Keratinocyte (primary cell): Measurements from ENCODE around the gene SLC25A13. TPM values are rescaled to one million over a fixed set of nuclear protein-coding genes. Genes with fewer than 3 reads are reported as not detected.

Experiments
- DNase-seq: peaks from one replicate; pipeline ENCODE4 v3.0.0-alpha.2; 2011; ENCODE audit warnings: low read depth, missing footprints, low spot score
- FAIRE-seq: peaks from 2 replicates; lab custom pipeline; 2011; peaks lifted over from hg19 to GRCh38; lab: Jason Lieb, UNC
- H2AFZ ChIP-seq: 2 replicates; pipeline ENCODE4 v1.6.0; 2012; ENCODE audit warnings: low read length, control low read depth, inconsistent platforms; ENCODE audit not compliant: control insufficient read depth
- H3K27ac ChIP-seq: 2 replicates; pipeline ENCODE4 v1.5.1; 2011; ENCODE audit warnings: low read length; ENCODE audit not compliant: control insufficient read depth, insufficient read depth
- H3K27me3 ChIP-seq: 3 replicates; pipeline ENCODE4 v1.6.0; 2011; ENCODE audit warnings: low read length; ENCODE audit not compliant: control insufficient read depth, insufficient read depth; ENCODE audit errors: extremely low read depth
- H3K36me3 ChIP-seq, 2 experiments: 2 replicates in 1 of 2; 3 replicates in 1 of 2; pipeline ENCODE4 v1.5.1; 2011; ENCODE audit warnings: low read length in 2 of 2, mild to moderate bottlenecking in 1 of 2; ENCODE audit not compliant: control insufficient read depth in 2 of 2, insufficient read depth in 2 of 2; ENCODE audit errors: extremely low read depth in 1 of 2
- H3K4me1 ChIP-seq: 3 replicates; pipeline ENCODE4 v1.5.1; 2011; ENCODE audit warnings: low read length; ENCODE audit not compliant: control insufficient read depth, insufficient read depth; ENCODE audit errors: extremely low read depth
- H3K4me2 ChIP-seq: 3 replicates; pipeline ENCODE4 v1.6.0; 2011; ENCODE audit warnings: low read depth, low read length; ENCODE audit not compliant: control insufficient read depth, insufficient read depth; ENCODE audit errors: extremely low read depth
- H3K4me3 ChIP-seq, 3 experiments: fragments of 200-600 bp in 1 of 3; sonication (generic) in 1 of 3; 2 replicates in 2 of 3; 3 replicates in 1 of 3; pipeline ENCODE4 v1.5.1; 2011 to 2016; ENCODE audit warnings: low read length in 3 of 3, mild to moderate bottlenecking in 3 of 3, control low read depth in 2 of 3, inconsistent platforms in 1 of 3, low read depth in 1 of 3, mixed read lengths in 1 of 3, mixed run types in 1 of 3, moderate library complexity in 1 of 3; ENCODE audit not compliant: control insufficient read depth in 2 of 3, insufficient read depth in 2 of 3; ENCODE audit errors: extremely low read depth in 1 of 3
- H3K79me2 ChIP-seq: 2 replicates; pipeline ENCODE4 v1.6.0; 2012; ENCODE audit warnings: low read length; ENCODE audit not compliant: control insufficient read depth, insufficient read depth
- H3K9ac ChIP-seq: 3 replicates; pipeline ENCODE4 v1.6.0; 2011; ENCODE audit warnings: low read length; ENCODE audit not compliant: control insufficient read depth, insufficient read depth; ENCODE audit errors: extremely low read depth
- H3K9me1 ChIP-seq: 3 replicates; pipeline ENCODE4 v1.6.0; 2011; ENCODE audit warnings: low read length; ENCODE audit not compliant: control insufficient read depth, insufficient read depth; ENCODE audit errors: extremely low read depth
- H3K9me3 ChIP-seq: 2 replicates; pipeline ENCODE4 v1.5.1; 2012; ENCODE audit warnings: low read depth, low read length; ENCODE audit not compliant: control insufficient read depth
- H4K20me1 ChIP-seq: 3 replicates; pipeline ENCODE4 v1.6.0; 2011; ENCODE audit warnings: low read length; ENCODE audit not compliant: control insufficient read depth, insufficient read depth; ENCODE audit errors: extremely low read depth
- CTCF ChIP-seq, 3 experiments: IDR thresholded peaks in 1 of 3; conservative IDR thresholded peaks in 1 of 3; optimal IDR thresholded peaks in 1 of 3; 2 replicates in 2 of 3; 3 replicates in 1 of 3; pipeline versions ENCODE3 to v1.5.1; 2011; ENCODE audit warnings: low read length in 3 of 3, mild to moderate bottlenecking in 3 of 3, moderate library complexity in 2 of 3, control low read depth in 1 of 3, inconsistent platforms in 1 of 3; ENCODE audit not compliant: insufficient read depth in 2 of 3; ENCODE audit errors: extremely low read depth in 1 of 3
- EZH2 ChIP-seq: IDR thresholded peaks from one replicate; pipeline ENCODE4 v1.6.1; 2012; ENCODE audit warnings: inconsistent platforms, mild to moderate bottlenecking, low read length, moderate library complexity
- dilution Hi-C: fragments of 300-500 bp; cut with MboI; formaldehyde crosslinking; loops from one replicate; pipeline ENCODE4 v1.7.0; 2020; ENCODE audit warnings: low sequenced_read_pairs; ENCODE audit not compliant: extremely low pct_ligation_motif_present
- polyA plus RNA-seq, 5 experiments: library from polyadenylated mRNA; depleted of rRNA in 3 of 5; stranded (reverse) in 3 of 5; stranded (forward) in 1 of 5; unstranded in 1 of 5; fragments of >200 nt; gene quantifications; 1 replicate in 1 of 5; 2 replicates in 3 of 5; 3 replicates in 1 of 5; pipeline versions ENCODE4 v1.2.1 to v1.2.3, GENCODE V29; 2011 to 2012; ENCODE audit warnings: missing spikeins in 2 of 5, low read depth in 1 of 5, low replicate concordance in 1 of 5

Gene SLC25A13
- polyA plus RNA-seq, 1 donor (not counting 4 experiments of a cell fraction or from before 2014, with no cell fraction given) = 29.4 TPM

GRCh38 chr7:96342049-96342448 lies 20.2 kb upstream of the SLC25A13 start:
- no peak overlapping the region for H3K27ac ChIP-seq
- DNase-seq = no peak
- no peaks in the 10 kb centered on the region for H3K4me1 ChIP-seq
- no peaks in the 10 kb centered on the region for H4K20me1 ChIP-seq
- TF ChIP-seq CTCF (optimal IDR thresholded peaks at IDR 0.05 in 1 of 3, IDR thresholded peaks at IDR 0.05 in 1 of 3, conservative IDR thresholded peaks at IDR 0.05 in 1 of 3; ENCODE audit: extremely low read depth in 1 of 3, insufficient read depth in 2 of 3, low read length in 3 of 3) = no peak
- no peak for TF ChIP-seq EZH2
- H3K4me3 ChIP-seq = no peak overlapping the region
- no peak overlapping the region for H2AFZ ChIP-seq
- no peaks in the 10 kb centered on the region for H3K27me3 ChIP-seq
- no peak overlapping the region for H3K4me2 ChIP-seq
- dilution Hi-C loops = no loop called here
- H3K9ac ChIP-seq = no peak overlapping the region
- H3K36me3 ChIP-seq = no peaks in the 10 kb centered on the region
- H3K9me1 ChIP-seq = no peaks in the 10 kb centered on the region
- no peaks in the 10 kb centered on the region for H3K79me2 ChIP-seq
- no peak for FAIRE-seq
- no peaks in the 10 kb centered on the region for H3K9me3 ChIP-seq

- Histone ChIP-seq H4K20me1 (no peaks in the 10 kb centered on the region), H3K9ac (no peak overlapping the region), H3K9me3 (no peaks in the 10 kb centered on the region), H3K4me3 (no peak overlapping the region), H3K36me3 (no peaks in the 10 kb centered on the region), H3K27me3 (no peaks in the 10 kb centered on the region), H3K4me2 (no peak overlapping the region), H3K79me2 (no peaks in the 10 kb centered on the region), H3K4me1 (no peaks in the 10 kb centered on the region), H2AFZ (no peak overlapping the region), H3K27ac (no peak overlapping the region), H3K9me1 (no peaks in the 10 kb centered on the region)
- TF ChIP-seq EZH2 (no peak), CTCF (optimal IDR thresholded peaks at IDR 0.05 in 1 of 3, IDR thresholded peaks at IDR 0.05 in 1 of 3, conservative IDR thresholded peaks at IDR 0.05 in 1 of 3; ENCODE audit: extremely low read depth in 1 of 3, insufficient read depth in 2 of 3, low read length in 3 of 3) (no peak)
- DNase-seq (no peak), FAIRE-seq (no peak)
- dilution Hi-C loops = no loop called here
These were observed 15.6 kb upstream of the SLC25A13 start for GRCh38 chr7:96337519-96337918.
